Peyer's patch (tissue), 4 donors: ENCODE data around the gene UROD.

Source experiments
- POLR2A ChIP-seq, 2 donors: fragments of 450-650 bp; IDR thresholded peaks; one replicate each; pipeline ENCODE4 v1.5.1; 2017; ENCODE audit warnings: antibody characterized with exemption in 2 of 2, mild to moderate bottlenecking in 2 of 2, moderate library complexity in 2 of 2
- TF ChIP-seq, protein P1 (sequence below), 6 experiments: fragments of 450-650 bp in 4 of 6; fragments of 200-600 bp in 2 of 6; sonication (generic) in 1 of 6; IDR thresholded peaks; one replicate each; pipeline ENCODE4 v1.5.1; 2017 to 2019; ENCODE audit warnings: antibody characterized with exemption in 6 of 6, mild to moderate bottlenecking in 3 of 6, moderate library complexity in 1 of 6

DNA sequence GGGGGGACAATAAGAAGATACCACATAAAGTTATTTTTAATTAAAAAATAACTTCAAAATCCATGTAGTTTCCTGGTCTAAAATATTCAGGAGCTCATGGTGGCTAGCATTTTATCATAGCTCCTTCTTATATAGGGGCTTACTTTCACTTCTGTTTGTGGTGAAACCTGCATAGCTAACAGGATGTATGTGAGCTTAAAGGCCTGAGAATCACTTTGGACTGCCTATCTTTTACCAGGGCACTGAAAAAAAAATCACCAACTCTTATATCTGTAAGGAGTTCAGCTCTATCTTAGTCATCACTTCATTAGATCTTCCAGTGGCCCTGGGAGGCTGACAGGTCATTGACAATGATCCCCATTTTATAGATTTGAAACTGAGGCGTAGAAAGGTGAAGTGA lies 21.3 kb downstream of the UROD start:
- TF ChIP-seq POLR2A (IDR thresholded peaks at IDR 0.05): no peak
- TF ChIP-seq, protein P1, sequence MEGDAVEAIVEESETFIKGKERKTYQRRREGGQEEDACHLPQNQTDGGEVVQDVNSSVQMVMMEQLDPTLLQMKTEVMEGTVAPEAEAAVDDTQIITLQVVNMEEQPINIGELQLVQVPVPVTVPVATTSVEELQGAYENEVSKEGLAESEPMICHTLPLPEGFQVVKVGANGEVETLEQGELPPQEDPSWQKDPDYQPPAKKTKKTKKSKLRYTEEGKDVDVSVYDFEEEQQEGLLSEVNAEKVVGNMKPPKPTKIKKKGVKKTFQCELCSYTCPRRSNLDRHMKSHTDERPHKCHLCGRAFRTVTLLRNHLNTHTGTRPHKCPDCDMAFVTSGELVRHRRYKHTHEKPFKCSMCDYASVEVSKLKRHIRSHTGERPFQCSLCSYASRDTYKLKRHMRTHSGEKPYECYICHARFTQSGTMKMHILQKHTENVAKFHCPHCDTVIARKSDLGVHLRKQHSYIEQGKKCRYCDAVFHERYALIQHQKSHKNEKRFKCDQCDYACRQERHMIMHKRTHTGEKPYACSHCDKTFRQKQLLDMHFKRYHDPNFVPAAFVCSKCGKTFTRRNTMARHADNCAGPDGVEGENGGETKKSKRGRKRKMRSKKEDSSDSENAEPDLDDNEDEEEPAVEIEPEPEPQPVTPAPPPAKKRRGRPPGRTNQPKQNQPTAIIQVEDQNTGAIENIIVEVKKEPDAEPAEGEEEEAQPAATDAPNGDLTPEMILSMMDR (IDR thresholded peaks at IDR 0.05): no peak
